ENCODE data around the gene TYW3. TPM values are rescaled to one million over a fixed set of nuclear protein-coding genes. Genes with fewer than 3 reads are reported as not detected.

The TYW3 gene
- total and polyA plus RNA-seq, 4 donors = 8.3 to 20.9 (median 15.0) TPM

DNA sequence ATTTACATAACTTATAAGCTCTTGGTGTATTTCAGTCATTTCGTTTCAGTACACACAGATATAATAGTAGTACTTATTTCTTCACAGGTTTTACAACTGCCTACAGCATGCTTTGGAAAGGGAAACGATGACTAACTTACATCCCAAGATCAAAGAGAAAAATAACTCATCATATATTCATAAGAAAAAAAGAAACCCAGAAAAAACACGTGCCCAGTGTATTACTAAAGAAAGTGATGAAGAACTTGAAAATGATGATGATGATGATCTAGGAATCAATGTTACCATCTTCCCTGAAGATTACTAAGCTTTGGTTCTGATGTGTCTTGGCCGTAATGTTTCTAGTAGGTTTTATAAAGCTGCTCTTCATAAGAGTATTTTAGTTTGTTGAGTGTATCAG is 30.9 kb downstream of the TYW3 start:
- no peak overlapping the region for H3K9ac ChIP-seq (ENCODE audit: insufficient read depth in 1 of 2, low read length in 2 of 2)
- H3K9me3 ChIP-seq (ENCODE audit: control insufficient read depth in 4 of 4, insufficient read depth in 3 of 4, low read length in 3 of 4) = no peaks in the 10 kb centered on the region
- no peak for DNase-seq
- WGBS, 2 donors = 85 to 90% methylated on average over 4 of the region's 4 CpGs
- no peak for ATAC-seq (ENCODE audit: insufficient read depth, low FRiP score)
- no peak overlapping the region for H3K4me3 ChIP-seq
- H3K4me1 ChIP-seq (ENCODE audit: control insufficient read depth in 5 of 5, insufficient read depth in 5 of 5, low read length in 5 of 5) = no peaks in the 10 kb centered on the region
- TF ChIP-seq, protein P1, sequence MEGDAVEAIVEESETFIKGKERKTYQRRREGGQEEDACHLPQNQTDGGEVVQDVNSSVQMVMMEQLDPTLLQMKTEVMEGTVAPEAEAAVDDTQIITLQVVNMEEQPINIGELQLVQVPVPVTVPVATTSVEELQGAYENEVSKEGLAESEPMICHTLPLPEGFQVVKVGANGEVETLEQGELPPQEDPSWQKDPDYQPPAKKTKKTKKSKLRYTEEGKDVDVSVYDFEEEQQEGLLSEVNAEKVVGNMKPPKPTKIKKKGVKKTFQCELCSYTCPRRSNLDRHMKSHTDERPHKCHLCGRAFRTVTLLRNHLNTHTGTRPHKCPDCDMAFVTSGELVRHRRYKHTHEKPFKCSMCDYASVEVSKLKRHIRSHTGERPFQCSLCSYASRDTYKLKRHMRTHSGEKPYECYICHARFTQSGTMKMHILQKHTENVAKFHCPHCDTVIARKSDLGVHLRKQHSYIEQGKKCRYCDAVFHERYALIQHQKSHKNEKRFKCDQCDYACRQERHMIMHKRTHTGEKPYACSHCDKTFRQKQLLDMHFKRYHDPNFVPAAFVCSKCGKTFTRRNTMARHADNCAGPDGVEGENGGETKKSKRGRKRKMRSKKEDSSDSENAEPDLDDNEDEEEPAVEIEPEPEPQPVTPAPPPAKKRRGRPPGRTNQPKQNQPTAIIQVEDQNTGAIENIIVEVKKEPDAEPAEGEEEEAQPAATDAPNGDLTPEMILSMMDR (IDR thresholded peaks at IDR 0.05; ENCODE audit: control extremely low read depth, extremely low read depth) = no peak
- H3K27ac ChIP-seq (ENCODE audit: low read depth in 1 of 2, low read length in 1 of 2) = no peak overlapping the region
- H3K36me3 ChIP-seq (ENCODE audit: control insufficient read depth in 4 of 4, insufficient read depth in 4 of 4, low read length in 4 of 4) = peaks cover 0 to 14% (median 6%) of the 10 kb centered on the region in 4 donors
- H3K27me3 ChIP-seq (ENCODE audit: control insufficient read depth in 3 of 3, insufficient read depth in 3 of 3, low read length in 2 of 3) = no peaks in the 10 kb centered on the region

DNA sequence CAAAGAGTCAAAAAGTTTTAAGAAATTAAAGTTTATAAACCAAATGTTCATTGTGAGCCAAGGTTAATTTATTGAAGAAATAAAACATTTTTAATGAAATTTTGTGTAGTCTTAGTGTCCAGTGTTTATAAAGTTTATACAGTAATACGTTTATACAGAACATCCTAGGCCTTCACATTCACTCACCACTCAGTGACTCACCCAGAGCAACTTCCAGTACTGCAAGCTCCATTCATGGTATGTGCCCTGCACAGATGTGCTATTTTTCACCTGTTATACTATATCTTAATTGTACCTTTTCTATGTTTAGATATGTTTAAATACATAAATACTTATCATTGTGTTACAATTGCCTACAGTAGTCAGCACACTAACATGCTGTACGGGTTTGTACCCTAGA is 33.6 kb downstream of the TYW3 start:
- Histone ChIP-seq H3K27me3 (ENCODE audit: control insufficient read depth in 3 of 3, insufficient read depth in 3 of 3, low read length in 2 of 3) (peaks cover 0 to 4% (median 0%) of the 10 kb centered on the region in 3 donors), H3K27ac (ENCODE audit: low read depth in 1 of 2, low read length in 1 of 2) (no peak overlapping the region), H3K9me3 (ENCODE audit: control insufficient read depth in 4 of 4, insufficient read depth in 3 of 4, low read length in 3 of 4) (no peaks in the 10 kb centered on the region), H3K36me3 (ENCODE audit: control insufficient read depth in 4 of 4, insufficient read depth in 4 of 4, low read length in 4 of 4) (peaks cover 0 to 6% (median 3%) of the 10 kb centered on the region in 4 donors), H3K4me1 (ENCODE audit: control insufficient read depth in 5 of 5, insufficient read depth in 5 of 5, low read length in 5 of 5) (no peaks in the 10 kb centered on the region), H3K4me3 (no peak overlapping the region), H3K9ac (ENCODE audit: insufficient read depth in 1 of 2, low read length in 2 of 2) (no peak overlapping the region)
- 91 to 93% methylated on average over 2 of the region's 2 CpGs for WGBS, 2 donors
- TF ChIP-seq, protein P1 (IDR thresholded peaks at IDR 0.05; ENCODE audit: control extremely low read depth, extremely low read depth) = no peak
- DNase-seq (no peak), ATAC-seq (ENCODE audit: insufficient read depth, low FRiP score) (no peak)

DNA sequence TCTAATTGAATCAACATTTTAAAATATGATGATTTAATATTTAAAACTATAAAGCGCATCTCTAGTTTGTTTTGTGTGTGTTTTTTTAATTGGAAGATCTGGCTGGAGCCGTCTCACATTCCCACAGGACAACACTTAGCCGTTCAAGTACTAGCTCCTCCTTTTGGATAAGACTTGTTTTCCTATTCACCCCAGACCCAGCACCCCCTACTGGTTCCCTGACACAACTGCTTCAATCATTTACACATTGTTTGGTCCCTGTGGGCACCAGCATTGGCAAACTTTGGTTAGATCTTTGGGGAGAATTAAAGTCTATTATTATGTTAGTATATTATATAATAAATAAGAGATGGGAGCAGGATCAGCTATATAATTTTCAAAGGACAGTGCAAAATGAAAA is 34.5 kb downstream of the TYW3 start:
- Histone ChIP-seq H3K9me3 (ENCODE audit: control insufficient read depth in 4 of 4, insufficient read depth in 3 of 4, low read length in 3 of 4) (no peaks in the 10 kb centered on the region), H3K27me3 (ENCODE audit: control insufficient read depth in 3 of 3, insufficient read depth in 3 of 3, low read length in 2 of 3) (peaks cover 0 to 6% (median 0%) of the 10 kb centered on the region in 3 donors), H3K4me3 (no peak overlapping the region), H3K27ac (ENCODE audit: low read depth in 1 of 2, low read length in 1 of 2) (no peak overlapping the region), H3K36me3 (ENCODE audit: control insufficient read depth in 4 of 4, insufficient read depth in 4 of 4, low read length in 4 of 4) (peaks cover 0 to 6% (median 3%) of the 10 kb centered on the region in 4 donors), H3K4me1 (ENCODE audit: control insufficient read depth in 5 of 5, insufficient read depth in 5 of 5, low read length in 5 of 5) (no peaks in the 10 kb centered on the region), H3K9ac (ENCODE audit: insufficient read depth in 1 of 2, low read length in 2 of 2) (no peak overlapping the region)
- TF ChIP-seq, protein P1 (IDR thresholded peaks at IDR 0.05; ENCODE audit: control extremely low read depth, extremely low read depth) = no peak
- 68 to 76% methylated on average over 3 of the region's 3 CpGs for WGBS, 2 donors
- DNase-seq (no peak), ATAC-seq (ENCODE audit: insufficient read depth, low FRiP score) (no peak)

DNA sequence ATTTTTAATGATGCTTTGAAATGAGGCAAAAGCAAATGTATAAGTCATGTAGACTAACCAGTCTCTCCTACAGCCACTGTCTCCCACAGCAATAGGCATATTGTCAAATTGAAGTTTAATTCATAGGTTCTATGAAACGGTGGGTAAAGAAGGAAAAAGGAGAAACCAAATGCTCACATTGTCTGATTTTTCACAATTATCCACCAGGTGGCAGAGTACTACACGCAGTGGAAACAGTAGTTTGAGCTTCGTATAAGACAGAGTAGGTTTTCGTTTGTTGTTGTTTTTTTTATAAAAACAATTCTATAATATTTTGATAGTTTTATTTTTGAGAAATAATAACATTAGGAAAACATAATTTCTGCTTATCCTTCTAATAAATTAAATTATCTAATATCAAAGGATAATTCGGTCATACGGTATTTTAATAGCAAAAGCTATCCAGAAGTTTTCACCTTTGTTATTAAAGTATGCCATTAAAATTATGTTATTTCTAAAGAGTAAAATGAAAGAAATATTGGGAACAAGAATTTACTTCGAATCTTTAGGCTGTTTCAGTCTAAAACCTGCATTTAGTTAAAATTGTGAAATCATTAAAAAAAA is 39.1 kb downstream of the TYW3 start:
- TF ChIP-seq, protein P1 (IDR thresholded peaks at IDR 0.05; ENCODE audit: control extremely low read depth, extremely low read depth) = peak; percentile 36
- no peak for ATAC-seq (ENCODE audit: insufficient read depth, low FRiP score)
- DNase-seq = peak; percentile 13 to 75 (median 73)
- H3K27me3 ChIP-seq (ENCODE audit: control insufficient read depth in 3 of 3, insufficient read depth in 3 of 3, low read length in 2 of 3) = peaks cover 0 to 6% (median 0%) of the 10 kb centered on the region in 3 donors
- H3K27ac ChIP-seq (ENCODE audit: low read depth in 1 of 2, low read length in 1 of 2) = no peak overlapping the region
- no peak overlapping the region for H3K9ac ChIP-seq (ENCODE audit: insufficient read depth in 1 of 2, low read length in 2 of 2)
- no peak overlapping the region for H3K4me3 ChIP-seq
- no peaks in the 10 kb centered on the region for H3K9me3 ChIP-seq (ENCODE audit: control insufficient read depth in 4 of 4, insufficient read depth in 3 of 4, low read length in 3 of 4)
- H3K36me3 ChIP-seq (ENCODE audit: control insufficient read depth in 4 of 4, insufficient read depth in 4 of 4, low read length in 4 of 4) = no peaks in the 10 kb centered on the region
- WGBS, 2 donors = 27 to 30% methylated on average over 7 of the region's 7 CpGs
- no peaks in the 10 kb centered on the region for H3K4me1 ChIP-seq (ENCODE audit: control insufficient read depth in 5 of 5, insufficient read depth in 5 of 5, low read length in 5 of 5)
